PC-9 (cell line): ENCODE data around the gene PDE7B. TPM values are rescaled to one million over a fixed set of nuclear protein-coding genes. Genes with fewer than 3 reads are reported as not detected.
A peak's percentile ranks its signal among the peaks of the same experiment; 100 is the strongest.

ENCODE experiments used
- BruUV-seq: library from RNA; stranded (reverse); fragments of 400-500 nt; replicated peaks from 2 replicates; lab custom pipeline; 2021; lab: Mats Ljungman, UMichigan
- CTCF ChIA-PET: fragments of 300-600 bp; sonication (Branson Sonifier 250); formaldehyde crosslinking; loops from one replicate; lab custom pipeline; 2022; ENCODE audit warnings: antibody characterized with exemption; lab: Charles Lee
- POLR2A ChIA-PET: fragments of 300-600 bp; sonication (Branson Sonifier 250); formaldehyde crosslinking; loops from one replicate; lab custom pipeline; 2022; ENCODE audit warnings: antibody characterized with exemption; ENCODE audit not compliant: unreplicated experiment; lab: Charles Lee
- DNase-seq, 2 experiments: peaks; one replicate each; pipeline versions ENCODE4 v3.0.0 to v3.0.0-alpha.2; 2015 to 2022; ENCODE audit warnings: mixed read lengths in 1 of 2
- H2AFZ ChIP-seq: fragments of 200-600 bp; sonication (generic); 2 replicates; pipeline ENCODE4 v1.8.1; 2017; ENCODE audit warnings: antibody characterized with exemption
- H3F3A ChIP-seq: fragments of 200-600 bp; sonication (generic); 2 replicates; pipeline ENCODE4 v1.8.1; 2017; ENCODE audit warnings: antibody characterized with exemption, mild to moderate bottlenecking, low read depth; ENCODE audit not compliant: insufficient read depth
- H3K27ac ChIP-seq: fragments of 200-600 bp; sonication (generic); 2 replicates; pipeline ENCODE4 v1.6.1; 2016; ENCODE audit warnings: mixed run types
- H3K27me3 ChIP-seq: fragments of 200-600 bp; sonication (generic); 2 replicates; pipeline ENCODE4 v1.6.1; 2016; ENCODE audit warnings: low read depth, mixed run types; ENCODE audit not compliant: insufficient read depth
- H3K36me3 ChIP-seq: fragments of 200-600 bp; sonication (generic); 2 replicates; pipeline ENCODE4 v1.6.1; 2016; ENCODE audit warnings: low read depth, mixed run types
- H3K4me1 ChIP-seq: fragments of 200-600 bp; sonication (generic); replicated peaks from 2 replicates; pipeline ENCODE4 v1.6.1; 2016; ENCODE audit warnings: mixed run types; ENCODE audit not compliant: insufficient read depth
- H3K4me2 ChIP-seq: fragments of 200-600 bp; sonication (generic); 2 replicates; pipeline ENCODE4 v1.6.1; 2017; ENCODE audit warnings: mixed run types
- H3K4me3 ChIP-seq: fragments of 200-600 bp; sonication (generic); 2 replicates; pipeline ENCODE4 v1.6.1; 2016; ENCODE audit warnings: mixed run types
- H3K79me2 ChIP-seq: fragments of 200-600 bp; sonication (generic); 2 replicates; pipeline ENCODE4 v1.6.1; 2017; ENCODE audit warnings: low read depth, mixed run types
- H3K9me2 ChIP-seq: fragments of 200-600 bp; sonication (generic); 2 replicates; pipeline ENCODE4 v1.8.1; 2017; ENCODE audit warnings: mild to moderate bottlenecking; ENCODE audit not compliant: insufficient read depth
- H3K9me3 ChIP-seq: fragments of 200-600 bp; sonication (generic); 2 replicates; pipeline ENCODE4 v1.8.1; 2016; ENCODE audit warnings: low read depth; ENCODE audit not compliant: insufficient read depth
- H4K20me1 ChIP-seq: fragments of 200-600 bp; sonication (generic); 2 replicates; pipeline ENCODE4 v1.8.1; 2017; ENCODE audit not compliant: insufficient read depth
- CTCF ChIP-seq: fragments of 200-600 bp; sonication (generic); conservative IDR thresholded peaks from 2 replicates; pipeline ENCODE4 v1.6.1; 2017; ENCODE audit warnings: mixed run types, antibody characterized with exemption, mild to moderate bottlenecking, moderate library complexity
- EZH2 ChIP-seq: fragments of 200-600 bp; sonication (generic); IDR thresholded peaks from 2 replicates; pipeline ENCODE4 v1.8.0; 2017; ENCODE audit warnings: antibody characterized with exemption, low read depth
- intact Hi-C: fragments of 100-400 bp; cut with micrococcal nuclease; formaldehyde crosslinking; loops from one replicate; pipeline ENCODE4 v1.10.0; 2022; ENCODE audit not compliant: unreplicated experiment
- total RNA-seq: library from RNA; stranded (reverse); gene quantifications from 2 replicates; pipeline ENCODE4 v1.2.3, GENCODE V29; 2021

PDE7B gene
- total RNA-seq, 1 experiment from 2014 or later, result 0.31 TPM

GRCh38 chr6:136036601-136037000 lies 185.1 kb downstream of the PDE7B start:
- intact Hi-C loops, result no loop called here
- Histone ChIP-seq H2AFZ (0 out of 2 replicates have a peak overlapping the region, but pooled peaks have one; percentile 2), H3K4me1 (no peaks in the 10 kb centered on the region), H3K27ac (no peak overlapping the region), H4K20me1 (no peaks in the 10 kb centered on the region), H3K79me2 (no peaks in the 10 kb centered on the region), H3K9me3 (no peaks in the 10 kb centered on the region), H3K4me2 (no peak overlapping the region), H3K9me2 (no peaks in the 10 kb centered on the region), H3F3A (no peaks in the 10 kb centered on the region), H3K36me3 (no peaks in the 10 kb centered on the region), H3K4me3 (no peak overlapping the region), H3K27me3 (no peaks in the 10 kb centered on the region)
- BruUV-seq, result no TSS peak
- TF ChIP-seq EZH2 (no peak), CTCF (no peak)
- no peak for DNase-seq
- ChIA-PET CTCF (no interaction called here), POLR2A (no interaction called here)

GRCh38 chr6:136037242-136037875 lies 185.9 kb downstream of the PDE7B start:
- Histone ChIP-seq H4K20me1 (no peaks in the 10 kb centered on the region), H3K4me1 (no peaks in the 10 kb centered on the region), H3K36me3 (no peaks in the 10 kb centered on the region), H3F3A (no peaks in the 10 kb centered on the region), H3K79me2 (no peaks in the 10 kb centered on the region), H3K9me2 (no peaks in the 10 kb centered on the region), H2AFZ (no peak overlapping the region), H3K27ac (no peak overlapping the region), H3K27me3 (no peaks in the 10 kb centered on the region), H3K4me3 (no peak overlapping the region), H3K4me2 (no peak overlapping the region), H3K9me3 (no peaks in the 10 kb centered on the region)
- TF ChIP-seq EZH2 (no peak), CTCF (no peak)
- BruUV-seq, result no TSS peak
- ChIA-PET CTCF (no interaction called here), POLR2A (interaction anchor here (0.6 kb wide), 1 partner anchor 130 kb away, joined by 6 read pairs; no protein-coding TSS in a partner anchor)
- intact Hi-C loops, result no loop called here
- DNase-seq, result no peak

GRCh38 chr6:136037876-136038460 lies 186.5 kb downstream of the PDE7B start:
- Histone ChIP-seq H3K36me3 (no peaks in the 10 kb centered on the region), H3K4me3 (no peak overlapping the region), H2AFZ (no peak overlapping the region), H3K4me2 (no peak overlapping the region), H3F3A (no peaks in the 10 kb centered on the region), H3K9me2 (no peaks in the 10 kb centered on the region), H3K79me2 (no peaks in the 10 kb centered on the region), H4K20me1 (no peaks in the 10 kb centered on the region), H3K9me3 (no peaks in the 10 kb centered on the region), H3K4me1 (no peaks in the 10 kb centered on the region), H3K27ac (no peak overlapping the region), H3K27me3 (no peaks in the 10 kb centered on the region)
- no peak for DNase-seq
- intact Hi-C loops, result no loop called here
- BruUV-seq, result no TSS peak
- ChIA-PET CTCF (no interaction called here), POLR2A (interaction anchor here (0.6 kb wide), 1 partner anchor 129 kb away, joined by 6 read pairs; no protein-coding TSS in a partner anchor)
- TF ChIP-seq CTCF, result no peak
- no peak for TF ChIP-seq EZH2
